HG03103 (cell line): Measurements from ENCODE around the gene SRRT.
"Not testable (repeated sequence)": the region's sequence is repeated elsewhere in the genome, so short reads cannot be mapped to it uniquely, and the experiment has no call there.

ENCODE experiments used
- ATAC-seq: cut with Tn5 transposase; IDR thresholded peaks from one replicate; pipeline ENCODE4 v1.9.1; 2021; ENCODE audit warnings: low read depth; ENCODE audit not compliant: unreplicated experiment

The SRRT gene

DNA sequence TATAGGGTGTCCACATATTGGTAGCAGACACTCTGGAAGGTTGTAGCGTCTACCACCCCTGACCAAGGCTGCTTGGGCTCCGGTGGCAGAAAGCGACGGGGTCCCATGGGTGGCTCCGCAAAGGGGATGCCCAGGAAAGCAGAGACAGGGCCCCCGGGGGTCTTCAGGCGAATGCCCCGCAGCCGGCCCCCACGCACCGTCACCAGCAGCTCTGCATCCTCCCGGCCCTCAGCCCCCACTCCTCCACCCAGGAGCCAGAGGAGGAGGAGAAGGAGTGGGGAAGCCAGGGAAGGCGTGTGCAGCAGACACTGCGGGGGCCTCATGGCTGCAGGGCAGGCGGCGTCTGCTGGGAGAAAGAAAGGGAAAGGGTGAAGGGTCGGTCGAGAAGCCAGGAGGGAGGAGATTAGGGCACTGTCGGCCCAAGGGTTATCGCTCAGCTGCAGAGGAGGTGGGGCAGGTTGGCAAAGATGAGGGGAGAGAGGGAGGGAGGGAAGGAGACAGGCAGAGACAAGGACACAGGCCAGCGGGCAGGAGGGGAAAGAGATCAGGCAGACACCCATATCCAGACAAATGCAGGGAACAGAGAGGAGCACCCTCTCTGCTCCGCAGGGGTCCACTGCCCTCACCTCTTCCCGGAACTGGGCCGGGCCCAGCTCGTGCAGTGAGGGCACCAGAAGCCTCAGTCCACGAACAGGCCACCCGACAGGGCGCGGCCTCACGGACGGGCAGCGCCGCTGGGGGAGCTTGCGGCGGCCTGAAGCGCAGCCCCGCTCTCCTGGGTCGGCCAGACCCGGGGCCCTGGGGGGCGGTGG is 19.2 kb downstream of the SRRT start:
- no peak for ATAC-seq

DNA sequence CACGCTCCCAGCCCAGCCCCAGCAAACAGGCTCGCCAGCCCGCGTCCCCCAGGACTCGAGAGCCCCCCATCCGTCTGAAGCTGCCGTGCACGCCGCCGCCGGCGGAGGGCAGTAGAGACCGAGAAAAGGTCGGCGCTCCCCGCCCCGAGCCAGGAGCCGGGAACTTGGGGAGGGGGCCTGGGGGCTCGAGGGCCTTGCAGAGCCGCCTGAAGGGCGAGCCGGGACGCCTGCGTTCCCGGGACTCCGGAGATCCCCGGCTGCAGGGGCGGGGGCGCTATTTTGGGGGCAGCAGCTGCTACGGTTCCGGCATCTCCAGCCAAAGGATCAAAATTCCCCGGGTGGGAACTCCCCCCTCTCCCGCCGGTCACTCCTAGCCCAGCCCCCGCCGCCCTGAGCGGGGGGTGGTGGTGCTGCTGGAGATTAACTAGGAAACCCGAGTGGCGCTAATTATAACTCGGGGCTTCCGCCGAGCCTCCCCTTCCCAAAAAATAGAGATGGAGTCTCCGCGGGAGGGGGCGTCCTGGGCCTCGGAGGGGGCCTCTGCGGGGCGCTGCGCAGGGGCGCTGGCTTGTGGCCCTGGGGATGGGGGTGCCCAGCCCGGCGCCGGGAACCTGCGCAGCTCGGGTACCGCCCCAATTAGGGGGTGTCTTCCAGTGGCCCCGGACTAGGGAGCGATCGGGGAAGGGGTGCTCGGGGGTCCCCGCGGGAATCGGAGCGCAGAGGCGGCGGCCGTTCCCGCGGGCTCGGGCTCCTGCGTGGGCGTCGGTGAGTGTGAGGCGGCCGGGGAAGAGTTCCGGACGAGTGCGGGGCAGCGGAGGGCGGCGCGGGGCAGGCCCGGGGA is 20.2 kb downstream of the SRRT start:
- ATAC-seq = no peak

DNA sequence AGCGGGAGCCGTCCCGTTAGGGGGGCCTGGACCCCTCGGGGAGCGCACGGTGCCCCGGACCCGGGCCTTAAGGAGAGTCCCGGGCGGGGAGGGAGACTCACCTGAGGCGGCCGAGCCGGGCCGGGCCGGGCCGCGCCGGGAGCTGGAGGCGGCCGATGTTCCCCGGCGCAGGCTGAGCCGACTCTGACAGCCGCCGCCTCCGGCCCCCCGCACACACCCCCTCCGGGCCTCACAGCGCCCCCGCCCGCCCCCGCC is 20.7 kb downstream of the SRRT start, which contains the start of gene ACHE:
TSS of gene ACHE (minus strand) at position 188 of the 255 bp plus-strand sequence. CDS start 1,656 bp downstream, outside the sequence.
- no peak for ATAC-seq

DNA sequence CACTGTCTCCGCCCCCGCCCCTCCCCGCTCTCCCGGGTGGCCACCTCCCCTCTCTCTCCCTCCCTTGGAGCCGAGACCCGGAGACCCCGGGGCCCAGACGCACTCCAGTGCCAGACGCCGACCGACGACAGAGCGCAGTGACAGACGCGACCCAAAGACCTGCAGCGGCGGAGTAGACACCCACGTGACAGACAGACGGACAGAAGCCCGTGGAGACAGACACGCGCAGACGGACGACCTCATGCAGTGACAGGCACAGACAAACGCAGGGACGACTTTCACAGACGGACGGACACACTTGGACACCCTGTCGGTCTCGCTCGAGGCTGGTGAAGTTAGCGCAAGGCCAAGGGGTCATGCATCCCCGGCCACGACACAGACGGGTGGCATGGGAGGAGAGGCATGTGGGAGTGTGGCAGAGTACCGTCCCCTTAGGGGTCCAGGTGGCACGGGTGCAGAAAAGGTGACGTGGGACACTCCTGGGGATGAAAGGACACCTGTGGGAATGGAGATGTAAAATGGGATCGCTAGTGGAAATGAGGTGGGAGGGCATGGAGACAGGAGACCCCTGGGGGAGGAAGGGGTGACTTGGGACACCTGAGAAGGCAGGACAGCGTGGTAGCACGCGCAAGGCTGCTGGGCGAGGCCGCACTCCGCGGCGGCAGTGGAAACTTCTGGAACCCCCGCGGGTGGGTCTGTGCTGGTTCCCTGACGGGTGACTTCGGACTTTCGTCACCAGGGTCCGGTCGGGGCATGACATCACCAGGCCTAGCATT is 21.2 kb downstream of the SRRT start:
- ATAC-seq = no peak

DNA sequence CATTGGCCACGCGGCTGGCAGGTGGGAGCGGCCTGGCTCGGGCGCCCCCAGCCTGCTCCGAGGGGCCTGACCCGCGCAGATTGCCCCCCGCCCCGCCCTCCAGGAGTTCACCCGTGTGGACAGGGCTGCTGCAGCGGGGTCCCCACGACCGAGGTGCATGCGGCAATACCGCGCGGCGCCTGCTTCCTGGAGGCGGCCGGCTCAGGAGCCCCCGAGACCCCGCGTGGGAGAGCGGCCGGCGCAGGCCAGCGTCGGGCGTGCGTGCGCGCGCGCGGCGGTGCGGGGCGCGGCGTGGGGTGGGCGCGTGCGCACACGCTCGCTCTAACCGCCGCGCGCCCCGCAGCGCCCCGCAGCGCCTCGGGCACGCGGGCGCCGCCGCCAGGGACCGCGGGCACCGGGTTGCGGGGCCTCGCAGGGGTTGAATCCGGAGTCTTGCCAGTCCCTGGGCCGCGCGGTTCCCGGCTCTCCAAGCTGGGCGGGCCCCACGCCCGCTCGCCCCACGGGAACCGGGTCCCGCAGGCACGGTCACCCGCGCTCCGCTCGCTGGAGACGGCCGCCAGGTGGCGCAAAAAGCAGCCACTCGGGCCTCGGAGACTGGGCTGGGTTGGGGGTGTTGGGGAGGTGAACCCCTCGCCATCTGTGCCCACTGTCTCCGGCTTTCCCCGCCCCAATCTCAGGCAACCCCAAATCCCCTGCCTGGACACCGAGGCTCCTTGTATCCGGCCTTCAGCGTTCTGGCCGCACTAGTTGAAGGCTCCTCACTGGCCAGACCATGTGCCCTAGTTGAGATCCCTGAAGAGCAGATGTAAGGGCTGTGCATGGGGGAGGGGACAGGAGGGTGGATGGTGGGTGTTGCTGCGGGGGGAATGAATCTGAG is 22.1 kb downstream of the SRRT start:
- no peak for ATAC-seq

DNA sequence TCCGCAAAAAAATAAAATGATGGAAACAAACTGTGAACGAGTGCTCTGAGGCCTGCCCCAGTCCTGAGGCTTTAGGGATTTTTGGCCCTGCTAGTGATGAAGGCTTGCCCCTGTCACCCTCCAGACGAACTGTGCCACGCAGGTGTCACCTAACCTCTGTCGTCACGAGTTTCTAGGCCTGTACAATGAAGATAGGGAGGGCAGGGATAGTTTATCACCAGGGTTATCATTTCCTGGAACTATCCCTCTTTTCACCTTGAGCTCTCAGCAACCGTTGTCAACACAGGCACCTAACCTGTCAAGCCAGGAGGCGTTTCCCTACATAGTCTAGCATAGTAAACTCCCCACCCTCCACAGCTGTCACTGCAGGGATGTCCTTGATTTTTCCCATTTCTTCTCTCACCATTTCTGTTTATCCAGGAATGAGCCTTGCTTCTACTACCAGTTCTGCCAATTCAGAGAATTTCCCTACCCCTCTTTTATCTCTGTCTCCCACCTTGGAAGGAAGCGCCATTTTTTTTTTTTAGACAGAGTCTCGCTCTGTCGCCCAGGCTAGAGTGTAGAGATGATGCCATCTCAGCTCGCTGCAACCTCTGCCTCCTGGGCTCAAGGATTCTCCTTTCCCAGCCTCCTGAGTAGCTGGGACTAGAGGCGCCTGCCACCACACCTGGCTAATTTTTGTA is 23.0 kb downstream of the SRRT start:
- no peak for ATAC-seq

DNA sequence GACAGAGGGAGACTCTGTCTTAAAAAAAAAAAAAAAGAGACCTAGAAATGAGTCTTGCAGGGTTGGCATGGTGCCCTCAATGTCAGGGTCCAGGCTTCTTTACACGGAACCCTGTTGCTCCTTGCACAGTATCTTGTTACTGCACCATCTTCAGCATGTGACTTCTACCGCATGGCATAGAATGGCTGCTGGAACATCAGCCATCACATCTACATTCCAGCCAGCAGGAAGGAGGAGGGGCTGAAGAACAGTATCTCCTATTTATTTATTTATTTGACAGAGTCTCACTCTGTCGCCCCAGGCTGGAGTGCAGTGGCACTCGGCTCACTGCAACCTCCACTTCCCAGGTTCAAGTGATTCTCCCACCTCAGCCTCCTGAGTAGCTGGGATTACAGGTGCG is 24.5 kb downstream of the SRRT start:
- no peak for ATAC-seq

DNA sequence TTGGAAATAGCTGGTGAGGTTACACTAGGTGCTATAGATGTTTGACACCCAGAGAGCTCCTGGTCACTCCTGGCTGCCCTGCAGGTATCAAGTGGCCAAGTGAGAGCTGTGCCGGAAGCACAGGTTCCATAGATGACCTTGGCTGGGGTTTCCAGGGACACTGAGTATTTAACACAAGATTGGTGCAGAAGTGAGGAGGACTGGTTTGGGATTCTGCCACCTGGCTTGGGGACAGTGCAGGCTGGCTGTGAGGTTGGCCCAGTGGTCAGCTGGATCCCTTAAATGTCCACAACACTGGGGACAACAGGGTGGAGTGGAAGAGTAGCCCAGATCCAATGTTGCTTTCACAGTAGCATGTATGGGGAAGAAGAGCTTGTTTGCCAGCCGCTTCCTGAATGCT is 26.1 kb downstream of the SRRT start:
- no peak for ATAC-seq

DNA sequence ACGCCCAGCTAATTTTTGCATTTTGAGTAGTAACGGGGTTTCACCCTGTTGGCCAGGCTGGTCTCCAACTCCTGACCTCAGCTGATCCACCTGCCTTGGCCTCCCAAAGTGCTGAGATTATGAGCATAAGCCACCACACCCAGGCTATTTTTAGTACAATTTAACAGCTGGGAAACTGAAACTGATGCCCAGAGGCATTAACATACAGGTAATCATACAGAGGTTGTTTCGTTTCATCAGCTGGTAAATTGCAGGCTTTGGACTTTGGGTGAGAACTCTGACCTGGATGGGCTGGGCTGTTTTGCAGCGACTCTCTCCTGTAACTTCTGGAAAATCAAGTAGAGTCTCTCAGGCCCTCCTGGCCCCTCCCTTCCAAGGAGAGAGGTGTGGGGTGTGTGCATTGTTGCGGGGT is 27.0 kb downstream of the SRRT start:
- ATAC-seq = no peak

DNA sequence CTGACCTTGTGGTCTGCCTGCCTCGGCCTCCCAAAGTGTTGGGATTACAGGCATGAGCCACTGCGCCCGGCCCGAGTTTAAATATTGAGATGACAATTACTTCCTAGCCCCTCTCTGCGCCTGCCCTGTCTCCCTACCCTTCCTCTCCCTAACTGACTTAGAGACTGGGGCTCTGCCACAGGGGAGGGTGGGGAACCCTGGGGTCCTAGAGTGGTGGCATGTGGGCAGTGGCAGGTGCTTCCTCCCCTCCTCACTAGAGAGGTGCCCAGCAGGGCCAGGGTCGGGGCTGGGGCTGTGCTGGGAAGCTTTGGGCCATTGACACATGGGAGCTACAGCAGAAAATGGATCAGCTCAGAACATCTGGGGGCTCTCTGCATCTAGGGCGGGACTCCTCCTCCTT is 27.7 kb downstream of the SRRT start:
- no peak for ATAC-seq

DNA sequence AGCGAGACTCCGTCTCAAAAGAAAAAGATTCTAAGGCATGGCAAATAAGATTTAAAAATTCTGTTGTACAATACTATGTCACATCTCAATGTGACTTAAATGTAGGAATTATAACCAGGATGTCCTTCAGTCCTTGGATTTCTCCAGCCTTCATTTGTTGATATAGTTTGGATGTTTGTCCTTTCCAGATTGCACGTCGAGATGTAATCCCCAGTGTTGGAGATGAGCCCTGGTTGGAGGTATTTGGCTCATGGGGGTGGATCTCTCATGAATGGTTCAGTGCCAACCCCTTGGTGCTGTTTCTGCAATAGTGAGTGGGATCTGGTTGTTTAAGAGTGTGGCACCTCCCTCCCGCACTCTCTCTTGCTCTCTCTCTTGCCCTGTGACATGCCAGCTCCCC is 33.6 kb downstream of the SRRT start:
- no peak for ATAC-seq

DNA sequence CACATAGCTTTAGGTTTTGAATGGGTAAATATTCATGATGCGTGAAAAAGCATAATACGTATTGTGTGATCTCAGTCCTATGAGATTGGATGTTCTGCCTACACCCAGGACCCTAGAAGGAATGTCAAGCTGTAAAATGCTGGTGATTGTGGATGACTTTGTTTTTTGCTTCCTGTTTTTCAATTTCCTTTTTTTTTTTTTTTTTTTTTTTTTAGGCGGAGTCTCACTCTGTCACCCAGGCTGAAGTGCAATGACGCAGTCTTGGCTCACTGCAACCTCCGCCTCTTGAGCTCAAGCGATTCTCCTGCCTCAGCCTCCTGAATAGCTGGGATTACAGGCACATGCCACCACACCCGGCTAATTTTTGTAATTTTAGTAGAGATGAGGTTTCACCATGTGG is 35.5 kb downstream of the SRRT start:
- not testable (repeated sequence) for ATAC-seq

DNA sequence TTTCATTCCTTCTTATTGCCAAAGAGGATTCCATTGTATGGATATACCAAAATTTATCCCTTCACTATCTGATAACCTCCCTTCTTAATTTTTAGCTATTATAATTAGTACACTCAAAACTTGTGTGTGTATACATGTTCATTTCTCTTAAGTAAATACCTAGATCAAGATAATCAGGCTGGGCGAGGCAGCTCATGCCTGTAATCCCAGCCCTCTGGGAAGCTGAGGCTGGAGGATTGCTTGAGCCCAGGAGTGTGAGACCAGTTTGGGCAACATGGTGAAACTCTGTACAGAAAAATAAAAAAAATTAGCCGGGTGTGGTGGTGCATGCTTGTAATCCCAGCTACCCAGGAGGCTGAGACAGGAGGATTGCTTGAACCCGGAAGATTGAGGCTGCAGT is 36.6 kb downstream of the SRRT start:
- no peak for ATAC-seq

DNA sequence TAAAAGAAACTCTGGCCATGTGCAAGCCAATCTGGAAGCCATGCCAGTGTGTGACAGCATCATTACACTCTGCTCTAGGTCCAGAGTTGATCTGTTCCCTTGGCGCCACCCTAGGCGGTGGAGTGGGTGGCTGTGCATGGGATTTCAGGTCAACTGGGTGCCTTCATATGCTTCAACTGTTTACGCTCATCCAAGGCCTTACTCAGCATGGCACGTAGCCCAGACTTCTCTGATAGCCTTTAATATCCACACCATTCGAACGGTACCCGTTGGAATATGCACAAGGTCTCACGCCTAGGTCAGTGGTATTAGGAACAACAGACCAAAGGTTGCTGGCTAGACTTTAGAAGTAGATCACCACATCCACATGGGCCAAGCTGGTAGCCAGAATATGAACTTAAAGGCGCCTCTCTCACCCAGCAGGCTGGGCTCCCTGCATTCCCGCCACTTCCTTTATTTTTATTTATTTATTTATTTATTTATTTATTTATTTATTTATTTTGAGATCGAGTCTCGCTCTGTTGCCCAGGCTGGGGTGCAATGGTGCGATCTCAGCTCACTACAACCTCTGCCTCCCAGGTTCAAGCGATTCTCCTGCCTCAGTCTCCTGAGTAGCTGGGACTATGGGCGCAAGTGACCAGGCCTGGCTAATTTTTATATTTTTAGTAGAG is 39.4 kb downstream of the SRRT start:
- no peak for ATAC-seq

DNA sequence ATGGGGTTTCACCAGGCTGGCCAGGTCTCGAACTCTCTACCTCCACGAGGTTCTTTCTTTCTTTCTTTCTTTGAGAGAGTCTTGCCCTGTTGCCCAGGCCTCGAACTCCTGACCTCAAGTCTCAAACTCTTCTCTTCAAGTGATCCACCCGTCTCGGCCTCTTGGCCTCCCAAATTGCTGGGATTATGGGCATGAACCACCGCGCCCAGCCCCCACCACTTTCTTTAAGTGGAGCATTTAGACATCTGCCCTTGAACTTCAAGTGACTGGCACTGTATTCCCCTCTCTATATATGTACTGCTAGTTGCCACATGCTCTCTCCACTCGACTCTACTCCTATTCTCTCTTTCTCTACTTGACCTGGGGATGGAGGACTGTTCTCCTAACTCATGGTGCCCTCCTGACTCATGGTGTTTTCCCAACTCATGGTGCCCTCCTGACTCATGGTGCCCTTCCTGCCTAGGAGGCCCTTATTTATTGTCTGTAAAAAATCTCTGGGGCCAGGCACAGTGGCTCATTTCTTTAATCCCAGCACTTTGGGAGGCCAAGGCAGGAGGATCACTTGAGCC is 40.1 kb downstream of the SRRT start:
- no peak for ATAC-seq

DNA sequence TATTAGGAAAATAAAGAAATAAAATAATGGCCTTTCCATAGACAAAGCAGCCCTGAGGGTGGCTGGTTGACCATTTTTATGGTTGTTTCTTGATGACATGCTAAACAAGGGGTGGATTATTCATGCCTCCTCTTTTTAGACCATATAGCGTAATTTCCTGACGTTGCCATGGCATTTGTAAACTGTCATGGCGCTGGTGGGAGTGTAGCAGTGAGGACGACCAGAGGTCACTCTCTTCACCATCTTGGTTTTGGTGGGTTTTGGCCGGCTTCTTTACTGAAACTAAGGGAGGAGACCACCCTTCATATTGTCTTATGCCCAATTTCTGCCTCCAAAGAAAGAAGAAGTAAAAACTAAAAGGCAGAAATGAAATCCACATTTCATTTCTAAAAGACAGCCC is 44.4 kb downstream of the SRRT start:
- ATAC-seq = not testable (repeated sequence)

DNA sequence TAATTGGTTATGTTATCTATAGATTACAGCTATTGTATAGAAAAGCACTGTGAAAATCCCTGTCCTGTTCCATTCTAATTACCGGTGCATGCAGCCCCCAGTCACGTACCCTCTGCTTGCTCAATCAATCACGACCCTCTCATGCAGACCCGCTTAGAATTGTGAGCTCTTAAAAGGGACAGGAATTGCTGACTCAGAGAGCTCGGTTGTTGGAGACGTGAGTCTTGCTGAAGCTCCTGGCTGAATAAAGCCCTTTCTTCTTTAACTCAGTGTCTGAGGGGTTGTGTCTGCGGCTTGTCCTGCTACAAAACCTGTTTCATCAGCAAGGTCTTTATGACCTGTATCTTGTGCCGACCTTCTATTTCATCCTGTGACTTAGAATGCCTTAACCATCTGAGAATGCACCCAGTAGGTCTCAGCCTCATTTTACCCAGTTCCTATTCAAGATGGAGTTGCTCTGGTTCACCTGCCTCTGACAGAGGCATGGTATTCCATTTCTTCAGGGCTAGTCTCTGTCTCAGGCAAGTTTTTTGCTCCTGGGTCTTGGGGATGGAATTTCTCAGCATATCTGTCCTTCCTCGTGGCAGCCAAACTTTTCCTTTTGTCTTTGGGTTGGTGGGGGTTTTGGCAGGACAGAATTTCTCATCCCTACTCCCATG is 45.0 kb downstream of the SRRT start:
- ATAC-seq = not testable (repeated sequence)

DNA sequence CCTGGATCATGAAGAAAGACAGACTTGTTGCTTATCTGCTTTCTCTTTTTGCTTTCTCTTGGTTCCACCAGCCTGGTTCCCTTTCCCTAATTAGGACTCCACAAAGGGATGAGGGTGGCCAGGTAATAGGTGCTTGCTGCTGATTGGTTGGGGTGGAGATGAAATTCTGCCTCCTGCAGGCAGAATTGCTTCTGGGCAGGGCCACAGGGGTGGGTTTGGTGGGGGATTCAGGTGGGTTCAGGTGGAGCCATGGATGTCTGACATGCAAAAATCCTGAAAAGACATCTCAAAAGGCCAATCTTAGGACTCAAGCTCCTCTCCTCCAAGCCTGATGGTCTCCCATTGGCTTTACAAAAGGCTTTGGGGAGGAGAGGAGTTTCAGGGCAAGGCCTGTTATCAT is 46.1 kb downstream of the SRRT start:
- ATAC-seq = no peak
